Caco-2 (cell line): ENCODE data around the gene ZNF407. TPM values are rescaled to one million over a fixed set of nuclear protein-coding genes. Genes with fewer than 3 reads are reported as not detected.

Experiments used
- BruUV-seq: library from RNA; stranded (reverse); fragments of 400-500 nt; replicated peaks from 2 replicates; lab custom pipeline; 2021; lab: Mats Ljungman, UMichigan
- CTCF ChIA-PET: fragments of 300-600 bp; sonication (Branson Sonifier 250); formaldehyde crosslinking; loops from one replicate; lab custom pipeline; 2022; ENCODE audit warnings: antibody characterized with exemption; lab: Charles Lee
- POLR2A ChIA-PET: fragments of 300-600 bp; sonication (Branson Sonifier 250); formaldehyde crosslinking; loops from one replicate; lab custom pipeline; 2022; ENCODE audit warnings: antibody characterized with exemption; lab: Charles Lee
- DNase-seq, 2 experiments: peaks; one replicate each; pipeline versions ENCODE4 v3.0.0 to v3.0.0-alpha.2; 2020 to 2022
- H3K27me3 ChIP-seq: replicated peaks from 2 replicates; pipeline ENCODE4 v1.6.0; 2011; ENCODE audit warnings: low read length; ENCODE audit not compliant: control insufficient read depth, insufficient read depth
- H3K36me3 ChIP-seq: 2 replicates; pipeline ENCODE4 v1.5.1; 2011; ENCODE audit warnings: low read length; ENCODE audit not compliant: control insufficient read depth, insufficient read depth
- H3K4me1 ChIP-seq: fragments of 250-450 bp; sonication (Bioruptor Pico); 2 replicates; pipeline ENCODE4 v1.5.1; 2020; ENCODE audit warnings: mild to moderate bottlenecking
- H3K4me3 ChIP-seq: 2 replicates; pipeline ENCODE4 v1.5.1; 2011; ENCODE audit warnings: low read depth, mild to moderate bottlenecking, control low read depth, low read length
- H3K9me3 ChIP-seq: fragments of 250-450 bp; sonication (Bioruptor Pico); 2 replicates; pipeline ENCODE4 v1.5.1; 2020; ENCODE audit warnings: mild to moderate bottlenecking, moderate library complexity
- H3K27ac Mint-ChIP-seq: one replicate; pipeline ENCODE4 v1.8.0; 2022; ENCODE audit warnings: mixed read lengths; ENCODE audit not compliant: unreplicated experiment
- H3K27me3 Mint-ChIP-seq: one replicate; pipeline ENCODE4 v1.8.0; 2022; ENCODE audit warnings: mixed read lengths; ENCODE audit not compliant: insufficient read depth, unreplicated experiment
- H3K36me3 Mint-ChIP-seq: one replicate; pipeline ENCODE4 v1.8.0; 2022; ENCODE audit warnings: mild to moderate bottlenecking, mixed read lengths; ENCODE audit not compliant: insufficient read depth, unreplicated experiment
- H3K4me1 Mint-ChIP-seq: one replicate; pipeline ENCODE4 v1.8.0; 2022; ENCODE audit warnings: low read depth, mixed read lengths; ENCODE audit not compliant: unreplicated experiment
- H3K4me3 Mint-ChIP-seq: one replicate; pipeline ENCODE4 v1.8.0; 2022; ENCODE audit warnings: mild to moderate bottlenecking, moderate library complexity, mixed read lengths; ENCODE audit not compliant: unreplicated experiment
- H3K9me3 Mint-ChIP-seq: one replicate; pipeline ENCODE4 v1.8.0; 2022; ENCODE audit warnings: mixed read lengths; ENCODE audit not compliant: unreplicated experiment
- intact Hi-C: fragments of 100-400 bp; cut with micrococcal nuclease; formaldehyde crosslinking; loops from one replicate; pipeline ENCODE4 v1.10.0; 2022; ENCODE audit not compliant: unreplicated experiment
- total RNA-seq: library from RNA; stranded (reverse); gene quantifications from 2 replicates; pipeline ENCODE4 v1.2.3, GENCODE V29; 2022
- TF ChIP-seq, protein P1 (sequence below), 2 experiments: fragments of 200-600 bp in 1 of 2; IDR thresholded peaks; 1 replicate in 1 of 2; 2 replicates in 1 of 2; pipeline versions ENCODE4 v1.5.1 to v1.8.0; 2011 to 2022; ENCODE audit warnings: antibody characterized with exemption in 1 of 2, control low read depth in 1 of 2, inconsistent platforms in 1 of 2, low read depth in 1 of 2, low read length in 1 of 2, mild to moderate bottlenecking in 1 of 2, moderate library complexity in 1 of 2; ENCODE audit not compliant: insufficient read depth in 1 of 2, severe bottlenecking in 1 of 2, unreplicated experiment in 1 of 2

ZNF407 gene
- total RNA-seq, 1 experiment from 2014 or later = 4.7 TPM

DNA sequence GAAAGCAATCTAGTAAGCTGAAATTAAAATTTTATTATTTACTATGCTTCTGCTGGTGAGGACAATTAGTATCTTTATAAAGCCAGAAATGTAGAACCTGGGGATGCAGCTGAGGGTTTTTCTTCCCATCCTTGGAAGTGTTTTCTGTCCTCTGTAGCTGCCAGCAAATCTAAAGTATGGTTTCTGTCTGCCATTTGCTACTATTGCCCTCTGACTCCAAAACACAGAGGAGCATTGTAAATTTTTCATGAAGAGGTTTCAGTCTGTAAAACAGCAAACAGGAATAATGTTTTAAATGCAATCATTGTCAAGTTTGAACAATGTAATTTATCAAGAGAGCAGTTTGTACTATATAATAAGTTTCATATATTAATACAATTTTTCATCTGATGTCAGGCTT is 258.8 kb downstream of the ZNF407 start:
- DNase-seq = no peak
- no peak overlapping the region for H3K27ac Mint-ChIP-seq
- no peaks in the 10 kb centered on the region for H3K36me3 Mint-ChIP-seq
- BruUV-seq = no TSS peak
- POLR2A ChIA-PET = no interaction called here
- no peak overlapping the region for H3K4me3 ChIP-seq
- H3K4me1 ChIP-seq = no peaks in the 10 kb centered on the region
- H3K27me3 ChIP-seq = no peaks in the 10 kb centered on the region
- no peaks in the 10 kb centered on the region for H3K9me3 ChIP-seq
- TF ChIP-seq, protein P1, sequence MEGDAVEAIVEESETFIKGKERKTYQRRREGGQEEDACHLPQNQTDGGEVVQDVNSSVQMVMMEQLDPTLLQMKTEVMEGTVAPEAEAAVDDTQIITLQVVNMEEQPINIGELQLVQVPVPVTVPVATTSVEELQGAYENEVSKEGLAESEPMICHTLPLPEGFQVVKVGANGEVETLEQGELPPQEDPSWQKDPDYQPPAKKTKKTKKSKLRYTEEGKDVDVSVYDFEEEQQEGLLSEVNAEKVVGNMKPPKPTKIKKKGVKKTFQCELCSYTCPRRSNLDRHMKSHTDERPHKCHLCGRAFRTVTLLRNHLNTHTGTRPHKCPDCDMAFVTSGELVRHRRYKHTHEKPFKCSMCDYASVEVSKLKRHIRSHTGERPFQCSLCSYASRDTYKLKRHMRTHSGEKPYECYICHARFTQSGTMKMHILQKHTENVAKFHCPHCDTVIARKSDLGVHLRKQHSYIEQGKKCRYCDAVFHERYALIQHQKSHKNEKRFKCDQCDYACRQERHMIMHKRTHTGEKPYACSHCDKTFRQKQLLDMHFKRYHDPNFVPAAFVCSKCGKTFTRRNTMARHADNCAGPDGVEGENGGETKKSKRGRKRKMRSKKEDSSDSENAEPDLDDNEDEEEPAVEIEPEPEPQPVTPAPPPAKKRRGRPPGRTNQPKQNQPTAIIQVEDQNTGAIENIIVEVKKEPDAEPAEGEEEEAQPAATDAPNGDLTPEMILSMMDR (IDR thresholded peaks at IDR 0.05; ENCODE audit: insufficient read depth in 1 of 2, low read depth in 1 of 2, low read length in 1 of 2, severe bottlenecking in 1 of 2, unreplicated experiment in 1 of 2) = no peak
- H3K4me3 Mint-ChIP-seq = no peak overlapping the region
- CTCF ChIA-PET = no interaction called here
- H3K27me3 Mint-ChIP-seq = no peaks in the 10 kb centered on the region
- H3K36me3 ChIP-seq = no peaks in the 10 kb centered on the region
- intact Hi-C loops = no loop called here
- H3K9me3 Mint-ChIP-seq = no peaks in the 10 kb centered on the region
- H3K4me1 Mint-ChIP-seq = no peaks in the 10 kb centered on the region

DNA sequence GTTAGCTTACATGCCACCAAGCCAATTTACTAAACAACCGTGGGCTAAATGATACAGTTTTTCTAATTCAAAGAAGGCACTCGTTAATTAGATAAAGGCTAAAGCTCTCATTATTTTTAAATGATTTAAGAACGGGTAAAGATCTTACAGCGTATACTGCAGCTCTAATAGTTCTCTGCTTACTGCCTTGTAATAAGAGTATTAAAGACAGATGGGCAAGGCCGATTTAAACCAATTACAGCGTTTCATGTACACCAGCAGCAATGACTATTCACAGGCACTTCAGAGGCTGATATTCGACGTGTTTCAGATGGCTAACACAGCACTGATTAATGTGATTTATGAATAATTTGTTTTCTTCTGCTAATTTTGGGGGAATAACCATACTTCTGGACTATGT is 259.3 kb downstream of the ZNF407 start:
- H3K36me3 Mint-ChIP-seq = no peaks in the 10 kb centered on the region

DNA sequence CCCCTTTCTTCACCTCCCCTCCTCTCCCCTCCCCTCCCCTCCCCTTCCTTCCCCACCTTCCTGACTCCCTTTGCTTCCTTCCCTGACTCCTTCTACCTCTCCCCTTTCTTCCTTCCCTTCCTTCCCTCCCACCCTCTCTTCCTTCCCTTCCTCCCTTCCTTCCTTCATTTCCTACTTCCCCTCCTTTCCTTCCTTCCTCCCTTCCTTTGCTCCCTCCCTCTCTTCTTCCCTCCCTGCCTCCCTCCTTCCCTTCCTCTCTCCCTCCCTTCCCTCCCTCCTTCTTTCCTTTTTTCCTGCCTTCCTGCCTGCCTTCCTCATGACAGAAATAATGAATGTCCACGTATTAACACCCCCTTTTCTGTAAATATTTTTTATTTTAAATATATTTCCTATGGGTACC is 260.2 kb downstream of the ZNF407 start:
- intact Hi-C loops = no loop called here
- no peaks in the 10 kb centered on the region for H3K27me3 Mint-ChIP-seq
- TF ChIP-seq, protein P1 (IDR thresholded peaks at IDR 0.05; ENCODE audit: insufficient read depth in 1 of 2, low read depth in 1 of 2, low read length in 1 of 2, severe bottlenecking in 1 of 2, unreplicated experiment in 1 of 2) = no peak
- no peaks in the 10 kb centered on the region for H3K9me3 Mint-ChIP-seq
- BruUV-seq = no TSS peak
- H3K27ac Mint-ChIP-seq = no peak overlapping the region
- no peaks in the 10 kb centered on the region for H3K9me3 ChIP-seq
- H3K4me1 Mint-ChIP-seq = no peaks in the 10 kb centered on the region
- no peaks in the 10 kb centered on the region for H3K36me3 ChIP-seq
- no peaks in the 10 kb centered on the region for H3K27me3 ChIP-seq
- ChIA-PET POLR2A (no interaction called here), CTCF (no interaction called here)
- no peaks in the 10 kb centered on the region for H3K36me3 Mint-ChIP-seq
- no peaks in the 10 kb centered on the region for H3K4me1 ChIP-seq
- H3K4me3 Mint-ChIP-seq = no peak overlapping the region
- no peak for DNase-seq
- H3K4me3 ChIP-seq = no peak overlapping the region

More for the DNA sequence above, 259.3 kb downstream of the ZNF407 start:
- no peak for DNase-seq
- Histone ChIP-seq H3K27me3 (no peaks in the 10 kb centered on the region), H3K36me3 (no peaks in the 10 kb centered on the region), H3K4me3 (no peak overlapping the region), H3K4me1 (no peaks in the 10 kb centered on the region), H3K9me3 (no peaks in the 10 kb centered on the region)
- TF ChIP-seq, protein P1 (IDR thresholded peaks at IDR 0.05; ENCODE audit: insufficient read depth in 1 of 2, low read depth in 1 of 2, low read length in 1 of 2, severe bottlenecking in 1 of 2, unreplicated experiment in 1 of 2) = no peak
- intact Hi-C loops = no loop called here
- Mint-ChIP-seq H3K9me3 (no peaks in the 10 kb centered on the region), H3K4me1 (no peaks in the 10 kb centered on the region), H3K27me3 (no peaks in the 10 kb centered on the region), H3K27ac (no peak overlapping the region), H3K4me3 (no peak overlapping the region)
- CTCF ChIA-PET = no interaction called here
- no TSS peak for BruUV-seq
- POLR2A ChIA-PET = no interaction called here
